ENCODE measurements around the gene EHMT2.
A peak's percentile ranks its signal among the peaks of the same experiment; 100 is the strongest.

GRCh38 chr6:31888276-31889258 lies 8.9 kb downstream of the EHMT2 start:
- peak; percentile 72 to 74 for TF ChIP-seq CTCF (IDR thresholded peaks at IDR 0.05; ENCODE audit: extremely low read depth in 1 of 2, insufficient read depth in 1 of 2, low read depth in 1 of 2, low read length in 2 of 2)
- no peak for TF ChIP-seq POLR2AphosphoS5 (IDR thresholded peaks at IDR 0.05; ENCODE audit: insufficient read depth, low read depth, low read length)
- no peak for TF ChIP-seq POLR2A (IDR thresholded peaks at IDR 0.05; ENCODE audit: low read depth, low read length)
- no peak for TF ChIP-seq EZH2 (IDR thresholded peaks at IDR 0.05; ENCODE audit: borderline replicate concordance, low read depth, low read length, severe bottlenecking)
- no peak for TF ChIP-seq MAX (IDR thresholded peaks at IDR 0.05; ENCODE audit: insufficient read depth, insufficient read length)
- TF ChIP-seq MYC (IDR thresholded peaks at IDR 0.05; ENCODE audit: low read depth, low read length), result no peak
- TF ChIP-seq GATA2 (IDR thresholded peaks at IDR 0.05; ENCODE audit: insufficient read depth, insufficient read length, low read depth, low read length), result no peak
- TF ChIP-seq FOS (IDR thresholded peaks at IDR 0.05; ENCODE audit: borderline replicate concordance, insufficient read depth, low read length), result no peak
- no peak for TF ChIP-seq JUN (IDR thresholded peaks at IDR 0.05; ENCODE audit: borderline replicate concordance, insufficient read depth, insufficient read length, low read depth)
